Left renal pelvis (tissue), 4 donors: ENCODE results near the gene HSPB2. TPM values are rescaled to one million over a fixed set of nuclear protein-coding genes. Genes with fewer than 3 reads are reported as not detected.

Experiments used
- polyA plus RNA-seq, 4 donors: library from polyadenylated mRNA; unstranded; fragments of 120-200 nt; gene quantifications; one replicate each; pipeline ENCODE4 v1.2.1, GENCODE V29; 2013; ENCODE audit not compliant: insufficient read length in 4 of 4

The HSPB2 gene
- polyA plus RNA-seq, 4 donors = 1.7 to 5.3 (median 2.6) TPM

Other genes starting within 250 kb of the HSPB2 start
- 10 to 100 TPM; 14.3 to 24.5 (median 22.1) TPM for gene PPP2R1B, start 146.3 kb upstream of the HSPB2 start, polyA plus RNA-seq
- gene ALG9, start 41.2 kb upstream of the HSPB2 start, polyA plus RNA-seq = 10 to 100 TPM; 40.8 to 48.2 (median 45.5) TPM
- 1 to 10 TPM; 4.0 to 6.2 (median 5.6) TPM for gene FDXACB1, start 33.6 kb upstream of the HSPB2 start, polyA plus RNA-seq
- 10 to 100 TPM; 29.8 to 54.0 (median 44.5) TPM for gene CFAP68, start 33.2 kb upstream of the HSPB2 start, polyA plus RNA-seq
- gene CRYAB, start 964 bp upstream of the HSPB2 start, polyA plus RNA-seq = 10 to 100 TPM; 45.1 to 63.6 (median 56.4) TPM
- 10 to 100 TPM in 2 of 4 donors, 1 to 10 TPM in 1, under 1 TPM in 1; 0.85 to 12.1 (median 9.7) TPM for gene C11orf52, start 6.2 kb downstream of the HSPB2 start, polyA plus RNA-seq
- 10 to 100 TPM; 16.0 to 19.7 (median 19.0) TPM for gene DIXDC1, start 24.6 kb downstream of the HSPB2 start, polyA plus RNA-seq
- gene DLAT, start 112.7 kb downstream of the HSPB2 start, polyA plus RNA-seq = 10 to 100 TPM; 31.3 to 57.1 (median 49.1) TPM
- 10 to 100 TPM in 3 of 4 donors, 1 to 10 TPM in 1; 1.9 to 11.6 (median 10.4) TPM for gene PIH1D2, start 161.3 kb downstream of the HSPB2 start, polyA plus RNA-seq
- gene NKAPD1, start 161.6 kb downstream of the HSPB2 start, polyA plus RNA-seq = 10 to 100 TPM; 33.0 to 59.7 (median 50.3) TPM
- 10 to 100 TPM; 45.7 to 79.0 (median 72.2) TPM for gene TIMM8B, start 174.0 kb downstream of the HSPB2 start, polyA plus RNA-seq
- gene SDHD, start 174.1 kb downstream of the HSPB2 start, polyA plus RNA-seq = 100 to 1,000 TPM; 136 to 206 (median 186) TPM